Astrocyte (in vitro differentiated cells and primary cell): ENCODE results near the gene RIMS4. TPM values are rescaled to one million over a fixed set of nuclear protein-coding genes. Genes with fewer than 3 reads are reported as not detected.

ENCODE experiments used
- DNase-seq: peaks from one replicate; pipeline ENCODE4 v3.0.0-alpha.2; 2010; ENCODE audit warnings: low read depth
- FAIRE-seq: peaks from 2 replicates; lab custom pipeline; 2011; peaks lifted over from hg19 to GRCh38; lab: Jason Lieb, UNC
- H2AFZ ChIP-seq: 2 replicates; pipeline ENCODE4 v1.6.0; 2012; ENCODE audit warnings: low read depth, low read length, inconsistent platforms
- H3K27ac ChIP-seq: 2 replicates; pipeline ENCODE4 v1.5.1; 2011; ENCODE audit warnings: low read depth, low read length, inconsistent platforms
- H3K27me3 ChIP-seq: 2 replicates; pipeline ENCODE4 v1.6.0; 2011; ENCODE audit warnings: low read length, inconsistent platforms; ENCODE audit not compliant: insufficient read depth
- H3K36me3 ChIP-seq: 2 replicates; pipeline ENCODE4 v1.5.1; 2011; ENCODE audit warnings: low read length, inconsistent platforms; ENCODE audit not compliant: insufficient read depth
- H3K4me1 ChIP-seq: 2 replicates; pipeline ENCODE4 v1.5.1; 2011; ENCODE audit warnings: low read length, inconsistent platforms; ENCODE audit not compliant: insufficient read depth
- H3K4me2 ChIP-seq: 2 replicates; pipeline ENCODE4 v1.6.0; 2012; ENCODE audit warnings: low read length, inconsistent platforms
- H3K4me3 ChIP-seq: 2 replicates; pipeline ENCODE4 v1.5.1; 2011; ENCODE audit warnings: low read depth, mild to moderate bottlenecking, low read length, inconsistent platforms; ENCODE audit not compliant: insufficient read depth
- H3K79me2 ChIP-seq: 2 replicates; pipeline ENCODE4 v1.6.0; 2012; ENCODE audit warnings: mild to moderate bottlenecking, low read length, inconsistent platforms; ENCODE audit not compliant: insufficient read depth
- H3K9ac ChIP-seq: 2 replicates; pipeline ENCODE4 v1.6.0; 2012; ENCODE audit warnings: mild to moderate bottlenecking, low read length, inconsistent platforms
- H3K9me3 ChIP-seq: 2 replicates; pipeline ENCODE4 v1.5.1; 2012; ENCODE audit warnings: low read depth, mild to moderate bottlenecking, low read length, inconsistent platforms; ENCODE audit not compliant: insufficient read depth
- H4K20me1 ChIP-seq: 2 replicates; pipeline ENCODE4 v1.6.0; 2012; ENCODE audit warnings: low read length, inconsistent platforms; ENCODE audit not compliant: insufficient read depth
- H3K27ac Mint-ChIP-seq: one replicate; pipeline ENCODE4 v1.8.0; 2021; ENCODE audit warnings: mild to moderate bottlenecking, mixed read lengths; ENCODE audit not compliant: unreplicated experiment
- H3K27me3 Mint-ChIP-seq: one replicate; pipeline ENCODE4 v1.8.0; 2021; ENCODE audit warnings: low read depth, mixed read lengths; ENCODE audit not compliant: unreplicated experiment
- H3K36me3 Mint-ChIP-seq: one replicate; pipeline ENCODE4 v1.8.0; 2021; ENCODE audit warnings: low read depth, mixed read lengths; ENCODE audit not compliant: unreplicated experiment
- H3K4me1 Mint-ChIP-seq: one replicate; pipeline ENCODE4 v1.8.0; 2021; ENCODE audit warnings: low read depth, mixed read lengths; ENCODE audit not compliant: unreplicated experiment
- H3K4me3 Mint-ChIP-seq: one replicate; pipeline ENCODE4 v1.8.0; 2021; ENCODE audit warnings: mild to moderate bottlenecking, moderate library complexity, mixed read lengths; ENCODE audit not compliant: unreplicated experiment
- H3K9me3 Mint-ChIP-seq: one replicate; pipeline ENCODE4 v1.8.0; 2021; ENCODE audit warnings: mild to moderate bottlenecking, mixed read lengths; ENCODE audit not compliant: unreplicated experiment
- CTCF ChIP-seq: IDR thresholded peaks from 2 replicates; pipeline ENCODE4 v1.5.1; 2011; ENCODE audit warnings: low read depth, mild to moderate bottlenecking, inconsistent platforms, low read length, moderate library complexity; ENCODE audit not compliant: insufficient read depth
- EZH2 ChIP-seq: IDR thresholded peaks from 2 replicates; pipeline ENCODE4 v1.6.1; 2012; ENCODE audit warnings: mild to moderate bottlenecking, low read length, inconsistent platforms; ENCODE audit not compliant: insufficient read depth
- total RNA-seq: library from RNA; stranded (reverse); gene quantifications from 2 replicates; pipeline ENCODE4 v1.2.1, GENCODE V29; 2021

The RIMS4 gene
- total RNA-seq, 1 donor from 2014 or later = 0.48 TPM

- Histone ChIP-seq H4K20me1 (no peaks in the 10 kb centered on the region), H2AFZ (no peak overlapping the region), H3K27me3 (peaks cover 18% of the 10 kb centered on the region), H3K9me3 (no peaks in the 10 kb centered on the region), H3K4me2 (no peak overlapping the region), H3K36me3 (no peaks in the 10 kb centered on the region), H3K79me2 (no peaks in the 10 kb centered on the region), H3K9ac (no peak overlapping the region), H3K4me3 (no peak overlapping the region), H3K4me1 (no peaks in the 10 kb centered on the region), H3K27ac (no peak overlapping the region)
- no peaks in the 10 kb centered on the region for H3K4me1 Mint-ChIP-seq
- TF ChIP-seq CTCF (no peak), EZH2 (no peak)
- no peaks in the 10 kb centered on the region for H3K9me3 Mint-ChIP-seq
- DNase-seq (no peak), FAIRE-seq (no peak)
- no peaks in the 10 kb centered on the region for H3K36me3 Mint-ChIP-seq
- H3K27me3 Mint-ChIP-seq = peaks cover 35% of the 10 kb centered on the region
- H3K27ac Mint-ChIP-seq = no peak overlapping the region
- no peak overlapping the region for H3K4me3 Mint-ChIP-seq
Observed at GRCh38 chr20:44758247-44759101, 51.9 kb downstream of the RIMS4 start.

GRCh38 chr20:44756956-44757355, 53.4 kb downstream of the RIMS4 start:
- Histone ChIP-seq H2AFZ (no peak overlapping the region), H4K20me1 (no peaks in the 10 kb centered on the region), H3K36me3 (no peaks in the 10 kb centered on the region), H3K27me3 (peaks cover 18% of the 10 kb centered on the region), H3K4me2 (no peak overlapping the region), H3K9me3 (no peaks in the 10 kb centered on the region), H3K4me3 (no peak overlapping the region), H3K9ac (no peak overlapping the region), H3K27ac (no peak overlapping the region), H3K79me2 (no peaks in the 10 kb centered on the region), H3K4me1 (no peaks in the 10 kb centered on the region)
- DNase-seq (no peak), FAIRE-seq (no peak)
- no peaks in the 10 kb centered on the region for H3K36me3 Mint-ChIP-seq
- no peak overlapping the region for H3K27ac Mint-ChIP-seq
- no peak for TF ChIP-seq EZH2
- no peak for TF ChIP-seq CTCF
- H3K9me3 Mint-ChIP-seq = no peaks in the 10 kb centered on the region
- H3K4me3 Mint-ChIP-seq = no peak overlapping the region
- peaks cover 34% of the 10 kb centered on the region for H3K27me3 Mint-ChIP-seq
- no peaks in the 10 kb centered on the region for H3K4me1 Mint-ChIP-seq

GRCh38 chr20:44756011-44756688, 54.2 kb downstream of the RIMS4 start:
- Histone ChIP-seq H3K27me3 (peaks cover 25% of the 10 kb centered on the region), H4K20me1 (no peaks in the 10 kb centered on the region), H3K9ac (no peak overlapping the region), H3K27ac (no peak overlapping the region), H3K4me3 (no peak overlapping the region), H2AFZ (no peak overlapping the region), H3K9me3 (no peaks in the 10 kb centered on the region), H3K4me1 (no peaks in the 10 kb centered on the region), H3K79me2 (no peaks in the 10 kb centered on the region), H3K4me2 (no peak overlapping the region), H3K36me3 (no peaks in the 10 kb centered on the region)
- no peak overlapping the region for H3K27ac Mint-ChIP-seq
- no peaks in the 10 kb centered on the region for H3K4me1 Mint-ChIP-seq
- no peaks in the 10 kb centered on the region for H3K36me3 Mint-ChIP-seq
- no peaks in the 10 kb centered on the region for H3K9me3 Mint-ChIP-seq
- TF ChIP-seq CTCF (no peak), EZH2 (no peak)
- H3K4me3 Mint-ChIP-seq = no peak overlapping the region
- H3K27me3 Mint-ChIP-seq = peaks cover 36% of the 10 kb centered on the region
- DNase-seq = no peak
- FAIRE-seq = no peak
